Right ventricle myocardium inferior (tissue), 1 donor: Measurements from ENCODE around the gene C3orf22. TPM values are rescaled to one million over a fixed set of nuclear protein-coding genes. Genes with fewer than 3 reads are reported as not detected.

ENCODE experiments used
- ATAC-seq: fragments of 200-7000 bp; cut with Tn5 transposase; one replicate; pipeline ENCODE4 v1.9.1; 2020; ENCODE audit warnings: mild to moderate bottlenecking, moderate library complexity
- DNase-seq: peaks from one replicate; pipeline ENCODE4 v3.0.0; 2021; ENCODE audit errors: missing footprints
- intact Hi-C: fragments of 100-400 bp; cut with DNase I; formaldehyde crosslinking; loops from one replicate; pipeline ENCODE4 v1.11.0; 2022
- total RNA-seq: library from RNA; stranded (reverse); fragmentation: NEBNext Ultra II Directional; extraction: Animal tissue kit (Norgen Biotek cat#: 25700); gene quantifications from one replicate; pipeline ENCODE4 v1.2.1, GENCODE V29; 2021
- donor health status: DM: no; HTN: yes; CAD: no; lungs with severe emphysema.

C3orf22 gene
- total RNA-seq, 1 donor from 2014 or later, result not detected

DNA sequence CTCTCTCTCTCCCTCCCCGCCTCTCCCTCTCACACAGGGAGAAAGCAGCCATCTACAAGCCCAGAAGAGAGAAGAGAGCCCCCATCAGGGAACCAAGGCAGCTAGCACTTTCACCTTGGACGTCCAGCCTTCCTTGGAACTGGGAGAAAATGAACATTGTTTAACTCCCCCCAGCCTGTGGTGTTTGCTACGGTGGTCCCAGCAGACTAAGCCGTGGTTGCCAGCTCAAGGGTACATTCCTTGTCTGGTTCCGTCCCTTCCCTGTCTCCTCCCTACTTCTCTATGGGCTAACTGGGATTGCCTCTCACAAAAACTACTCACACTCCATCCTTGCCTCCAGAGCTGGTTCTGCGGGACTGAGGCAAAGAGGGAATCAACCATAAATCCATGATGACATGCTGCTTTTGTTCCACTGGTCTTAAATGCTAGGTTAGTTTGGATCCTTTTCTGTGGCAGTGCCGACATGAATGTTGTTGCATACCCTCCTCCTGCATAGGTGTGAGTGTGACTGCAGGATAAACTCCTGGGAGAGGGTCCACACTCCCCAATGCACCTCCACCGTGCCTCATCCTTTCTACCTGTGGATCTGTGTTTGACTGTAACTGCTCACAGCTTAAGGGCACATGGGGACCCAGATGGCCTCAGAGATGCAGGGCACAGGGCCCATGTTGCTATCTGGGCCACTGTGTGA is 12.0 kb downstream of the C3orf22 start:
- no peak for ATAC-seq
- intact Hi-C loops, result no loop called here
- DNase-seq, result no peak

DNA sequence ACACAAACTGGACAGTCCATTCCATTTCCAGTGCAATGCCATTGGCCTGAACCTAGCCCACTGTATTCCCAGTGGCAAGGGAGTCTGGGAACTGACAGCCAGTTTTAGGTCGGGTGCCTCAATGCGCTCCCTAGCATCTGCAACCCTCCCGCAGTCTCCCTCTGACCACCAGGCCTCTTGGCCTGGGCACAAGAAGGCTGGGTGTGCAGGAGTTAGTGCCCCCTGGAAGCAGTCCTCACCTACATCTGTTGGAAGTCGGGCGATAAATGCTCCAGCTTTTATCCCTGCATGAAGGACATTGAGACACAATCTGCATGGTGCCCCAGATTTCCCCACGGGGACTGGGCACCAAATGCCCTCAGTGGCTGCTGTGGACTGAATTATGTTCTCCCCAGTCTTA is 12.7 kb downstream of the C3orf22 start:
- intact Hi-C loops, result no loop called here
- ATAC-seq (no peak), DNase-seq (no peak)

GRCh38 chr3:126545544-126545943 is 13.2 kb downstream of the C3orf22 start:
- DNase-seq, result no peak

GRCh38 chr3:126544596-126545281 is 14.0 kb downstream of the C3orf22 start:
- DNase-seq (no peak), ATAC-seq (no peak)
- intact Hi-C loops, result no loop called here

More at GRCh38 chr3:126545544-126545943, 13.2 kb downstream of the C3orf22 start:
- intact Hi-C loops, result no loop called here
- no peak for ATAC-seq

GRCh38 chr3:126543457-126544061 is 15.2 kb downstream of the C3orf22 start:
- DNase-seq (no peak), ATAC-seq (no peak)
- intact Hi-C loops, result no loop called here

DNA sequence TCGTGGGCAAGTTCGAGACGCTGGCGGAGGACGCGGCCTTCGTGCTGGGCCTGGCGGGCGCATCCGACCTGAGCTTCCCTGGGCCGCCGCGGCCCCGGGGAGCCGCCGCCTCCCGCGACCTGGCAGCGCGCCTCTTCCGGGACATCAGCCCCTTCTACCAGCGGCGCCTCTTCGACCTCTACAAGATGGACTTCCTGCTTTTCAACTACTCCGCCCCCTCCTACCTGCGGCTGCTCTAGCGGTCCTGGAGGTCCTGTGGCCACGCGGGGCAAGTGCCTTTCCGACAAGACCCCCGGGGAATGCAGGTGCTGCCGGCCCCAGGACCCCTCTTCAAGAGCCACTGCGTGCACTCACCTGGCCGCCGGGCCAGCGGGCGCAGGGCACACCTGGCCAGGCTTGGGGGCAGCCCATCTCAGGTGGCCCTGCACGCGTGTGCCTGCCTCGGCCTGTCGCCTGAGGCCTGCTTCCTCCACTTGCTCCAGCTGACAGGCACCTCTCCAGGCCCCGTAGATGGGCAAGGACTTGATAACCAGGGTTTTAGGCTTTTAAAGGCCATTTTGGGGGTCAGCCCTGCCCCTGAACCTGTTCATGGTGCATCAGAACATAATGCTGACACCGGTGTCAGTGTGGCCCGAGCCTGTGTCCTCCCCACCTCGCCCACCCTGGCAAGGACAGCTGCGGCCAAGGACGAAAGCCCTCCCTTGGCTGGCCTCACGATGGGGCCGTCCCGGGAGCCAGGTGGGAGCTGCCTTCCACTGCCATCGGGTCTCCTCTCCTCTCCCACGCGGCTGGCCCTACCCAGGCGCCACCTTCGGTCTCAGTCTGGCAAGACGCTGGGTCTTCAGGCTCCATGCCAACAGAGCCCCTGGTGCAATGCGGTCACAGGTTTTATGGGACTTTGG is 16.1 kb downstream of the C3orf22 start:
- no peak for DNase-seq
- intact Hi-C loops, result no loop called here

GRCh38 chr3:126541628-126542339 is 16.9 kb downstream of the C3orf22 start:
- intact Hi-C loops, result no loop called here
- ATAC-seq (no peak), DNase-seq (no peak)

More for the DNA sequence above, 16.1 kb downstream of the C3orf22 start:
- ATAC-seq, result no peak

DNA sequence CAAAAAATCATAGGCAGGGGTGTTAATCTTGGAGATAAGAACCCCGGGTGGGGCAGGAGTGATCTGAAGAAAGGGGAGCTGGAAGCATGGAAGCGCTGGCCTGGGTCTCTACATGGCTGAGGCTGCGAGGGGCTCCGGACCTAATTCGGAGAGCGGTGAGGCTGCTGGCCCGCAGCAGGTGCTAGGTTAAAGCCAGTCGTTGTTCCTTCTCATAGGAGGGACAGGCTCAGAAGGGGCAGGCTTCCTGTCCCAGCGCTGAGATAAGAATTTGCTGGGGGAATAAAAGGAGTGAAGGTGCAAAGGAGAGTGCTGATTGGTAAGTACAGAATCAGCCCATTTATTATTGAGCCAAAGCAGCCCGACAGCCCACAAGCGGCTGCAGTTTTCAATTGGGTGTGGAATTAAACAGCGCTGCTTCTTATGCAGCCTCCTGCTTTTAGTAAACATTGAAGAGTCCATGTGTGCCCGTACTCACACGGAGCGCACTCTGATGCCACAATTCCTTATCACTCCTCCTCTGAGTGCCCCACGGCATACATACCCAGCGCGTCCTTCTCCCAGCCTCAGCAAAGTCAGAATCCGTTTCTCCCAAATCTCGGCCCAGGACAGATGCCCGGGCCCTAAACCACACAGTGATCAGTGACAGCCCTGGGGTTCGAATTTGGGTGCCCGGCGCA is 17.6 kb downstream of the C3orf22 start:
- ATAC-seq (no peak), DNase-seq (no peak)
- intact Hi-C loops, result no loop called here

GRCh38 chr3:126540342-126540849 is 18.3 kb downstream of the C3orf22 start:
- intact Hi-C loops, result no loop called here
- DNase-seq (no peak), ATAC-seq (peak; percentile 57)

DNA sequence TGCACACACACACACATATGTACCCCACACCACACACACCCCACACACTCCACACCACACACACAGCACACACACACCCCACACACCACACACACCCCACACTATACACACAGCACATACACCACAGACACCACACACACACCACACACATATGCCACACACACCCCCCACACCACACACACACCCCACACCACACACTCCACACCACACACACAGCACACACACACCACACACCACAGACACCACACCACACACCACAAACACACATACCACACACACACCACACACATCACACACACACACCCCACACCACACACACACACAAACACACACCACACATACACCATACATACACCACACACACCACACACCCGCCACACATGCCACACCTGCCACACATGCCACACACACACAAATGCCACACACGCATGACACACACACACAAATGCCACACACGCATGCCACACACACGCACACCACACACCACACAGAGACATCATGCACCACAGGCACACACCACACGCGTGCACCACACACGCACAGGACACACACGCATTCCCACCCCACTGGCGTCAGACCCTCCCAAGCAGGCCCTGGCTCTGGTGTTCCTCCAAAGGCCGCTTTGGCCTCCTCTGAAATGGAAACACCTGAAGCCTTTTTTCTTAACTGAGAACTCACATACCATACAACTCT is 19.0 kb downstream of the C3orf22 start:
- intact Hi-C loops, result no loop called here
- no peak for ATAC-seq
- DNase-seq, result peak; percentile 35

DNA sequence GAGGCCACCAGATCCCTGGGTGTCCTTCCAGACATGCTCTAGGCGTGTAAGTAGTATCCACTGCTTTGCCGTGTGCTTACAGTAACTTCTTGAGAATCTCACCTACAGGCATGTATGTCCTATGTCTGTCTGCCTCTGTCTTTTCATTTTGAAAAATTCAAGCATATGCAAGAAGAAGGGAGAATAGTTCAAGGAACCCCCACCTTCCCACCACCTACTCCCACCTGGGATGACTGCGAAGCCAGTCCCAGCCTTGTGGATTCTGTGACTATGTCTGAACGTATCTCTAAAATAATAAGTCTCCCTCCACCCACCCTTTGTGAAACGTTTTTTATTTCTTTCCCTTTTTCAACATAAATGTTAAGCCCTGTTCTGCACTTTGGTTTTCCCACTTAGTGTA is 19.8 kb downstream of the C3orf22 start:
- ATAC-seq (no peak), DNase-seq (no peak)
- intact Hi-C loops, result no loop called here

- no peak for ATAC-seq
These were observed 20.4 kb downstream of the C3orf22 start for GRCh38 chr3:126538316-126538715.

GRCh38 chr3:126537730-126538281 is 20.9 kb downstream of the C3orf22 start:
- DNase-seq (no peak), ATAC-seq (no peak)
- intact Hi-C loops, result no loop called here

More at GRCh38 chr3:126538316-126538715, 20.4 kb downstream of the C3orf22 start:
- no peak for DNase-seq
- intact Hi-C loops, result no loop called here

DNA sequence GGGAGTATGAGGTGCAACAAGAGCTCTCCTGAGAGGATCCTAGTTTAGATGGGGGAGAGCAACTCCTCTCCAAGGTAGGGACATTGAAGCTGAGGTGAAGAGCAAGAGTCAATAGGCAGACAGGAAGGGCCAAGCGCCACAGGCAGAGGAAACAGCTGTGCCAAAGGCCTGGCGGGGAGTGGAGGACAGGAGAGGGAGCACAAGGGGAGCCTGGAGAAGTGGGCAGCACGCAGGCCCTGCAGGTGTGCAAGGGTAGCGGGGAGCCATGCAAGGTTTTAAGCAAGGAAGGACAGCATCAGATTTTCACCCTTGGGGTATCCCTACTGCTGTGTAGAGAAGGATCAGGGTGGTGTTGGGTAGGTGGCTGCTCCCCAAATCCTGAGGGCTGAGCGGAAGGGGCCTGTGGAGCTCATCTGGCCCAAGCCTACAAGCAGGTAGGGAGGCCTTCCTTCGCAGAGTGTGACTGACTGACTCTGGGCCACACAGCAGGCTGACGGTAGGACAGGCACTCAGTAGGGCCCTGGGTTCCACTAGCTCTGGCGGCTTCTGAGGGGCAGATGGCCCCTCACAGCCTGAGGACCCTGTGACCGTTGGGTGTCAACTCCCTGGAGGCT is 21.5 kb downstream of the C3orf22 start:
- ATAC-seq (no peak), DNase-seq (no peak)
- intact Hi-C loops, result no loop called here

GRCh38 chr3:126536126-126536525 is 22.6 kb downstream of the C3orf22 start:
- no peak for DNase-seq

DNA sequence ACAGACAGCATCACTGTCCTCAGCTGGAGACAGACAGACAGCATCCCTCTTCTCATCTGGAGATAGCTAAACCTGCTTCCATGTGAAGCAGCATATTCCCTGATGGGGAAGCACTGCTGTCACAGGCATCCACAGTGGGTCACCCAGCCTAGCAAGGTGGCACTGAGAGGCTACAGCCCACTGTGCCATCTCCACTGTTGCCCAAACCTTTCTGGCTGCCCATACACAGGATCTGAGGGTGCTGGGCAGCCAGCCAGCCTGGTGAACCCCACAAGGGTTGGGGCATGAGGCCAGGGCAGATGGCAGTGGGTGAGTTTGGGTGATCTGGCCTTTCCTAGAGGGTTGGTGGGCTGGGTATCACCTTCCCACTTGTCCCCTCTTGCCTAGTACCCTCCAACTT is 23.1 kb downstream of the C3orf22 start:
- intact Hi-C loops, result no loop called here
- ATAC-seq, result no peak
- DNase-seq, result no peak

More at GRCh38 chr3:126536126-126536525, 22.6 kb downstream of the C3orf22 start:
- intact Hi-C loops, result no loop called here
- ATAC-seq, result no peak
